Transverse colon (tissue), 4 donors: ENCODE results near the gene STK11. TPM values are rescaled to one million over a fixed set of nuclear protein-coding genes. Genes with fewer than 3 reads are reported as not detected.

Source experiments
- DNase-seq: peaks from one replicate; pipeline ENCODE4 v3.0.0-alpha.2; 2019
- H3K27ac ChIP-seq, 4 donors: fragments of 200-600 bp; sonication (generic); 2 replicates each; pipeline ENCODE4 v1.5.1; 2016 to 2018; ENCODE audit warnings: inconsistent platforms in 4 of 4
- H3K27me3 ChIP-seq: fragments of 200-600 bp; sonication (generic); 2 replicates; pipeline ENCODE4 v1.5.1; 2017; ENCODE audit warnings: inconsistent platforms
- H3K36me3 ChIP-seq, 4 donors: fragments of 200-600 bp; sonication (generic); 2 replicates each; pipeline ENCODE4 v1.5.1; 2017 to 2019; ENCODE audit warnings: inconsistent platforms in 4 of 4
- H3K4me1 ChIP-seq, 4 donors: fragments of 200-600 bp; sonication (generic); 2 replicates each; pipeline ENCODE4 v1.5.1; 2017 to 2020; ENCODE audit warnings: inconsistent platforms in 4 of 4
- H3K4me3 ChIP-seq, 4 donors: fragments of 200-600 bp; sonication (generic); 1 replicate in 1 of 4; 2 replicates in 3 of 4; pipeline versions ENCODE4 v1.5.1 to v1.6.1; 2017 to 2019; ENCODE audit warnings: inconsistent platforms in 4 of 4
- H3K9me3 ChIP-seq, 2 donors: fragments of 200-600 bp; sonication (generic); 2 replicates each; pipeline ENCODE4 v1.5.1; 2017 to 2019; ENCODE audit warnings: inconsistent platforms in 2 of 2
- CTCF ChIP-seq, 5 experiments: fragments of 200-600 bp in 3 of 5; fragments of 450-650 bp in 2 of 5; sonication (generic) in 3 of 5; IDR thresholded peaks; 1 replicate in 2 of 5; 2 replicates in 3 of 5; pipeline ENCODE4 v1.5.1; 2016 to 2017; ENCODE audit warnings: antibody characterized with exemption in 5 of 5, inconsistent platforms in 3 of 5, mild to moderate bottlenecking in 2 of 5, moderate library complexity in 1 of 5
- EP300 ChIP-seq: sonication (generic); formaldehyde crosslinking; IDR thresholded peaks from one replicate; pipeline ENCODE4 v1.6.1; 2017; ENCODE audit warnings: antibody characterized with exemption, low read depth
- POLR2A ChIP-seq: fragments of 450-650 bp; IDR thresholded peaks from one replicate; pipeline ENCODE4 v1.6.1; 2016; ENCODE audit warnings: antibody characterized with exemption, mild to moderate bottlenecking, moderate library complexity
- POLR2AphosphoS5 ChIP-seq, 3 donors: sonication (generic); formaldehyde crosslinking; IDR thresholded peaks; one replicate each; pipeline ENCODE4 v1.6.1; 2016; ENCODE audit warnings: antibody characterized with exemption in 3 of 3
- WGBS, 2 donors: methylation state at CpG; one replicate each; pipeline ENCODE4 v1.1.5; 2018; ENCODE audit warnings: low coverage in 1 of 2; 5-methylcytosine and 5-hydroxymethylcytosine counted together
- in situ Hi-C, 4 donors: fragments of 200-750 bp; cut with MboI; loops; one replicate each; pipeline versions ENCODE4 v1.15.0 to v1.15.1; 2017; ENCODE audit warnings: low sequenced_read_pairs in 3 of 4, low pct_ligation_motif_present in 1 of 4, low pct_unique_long_range_greater_than_20kb in 1 of 4
- intact Hi-C: fragments of 100-400 bp; cut with DNase I; formaldehyde crosslinking; loops from one replicate; pipeline ENCODE4 v1.15.1; 2023; ENCODE audit warnings: low total_unique reads
- total RNA-seq, 4 donors: library from RNA; depleted of rRNA; stranded (reverse); fragments of >200 nt; gene quantifications; one replicate each; pipeline ENCODE4 v1.1.0, GENCODE V29; 2016

Gene STK11
- total RNA-seq, 4 donors from 2014 or later = 93.7 to 152 (median 103) TPM

- in situ Hi-C loops = no loop called here
- peaks cover 54 to 76% (median 70%) of the 10 kb centered on the region in 4 donors for H3K4me1 ChIP-seq
- intact Hi-C loops = no loop called here
- H3K4me3 ChIP-seq = peak overlapping the region in 2 of 4 donors; percentile 58 to 62
- no peaks in the 10 kb centered on the region for H3K36me3 ChIP-seq
- no peaks in the 10 kb centered on the region for H3K27me3 ChIP-seq
- peak overlapping the region; percentile 98 to 100 (median 98) for H3K27ac ChIP-seq
- no peaks in the 10 kb centered on the region for H3K9me3 ChIP-seq
- WGBS, 2 donors = 17% methylated on average over 25 of the region's 28 CpGs; no CpG with 5 or more reads in 1 of the 2 donors
- peak; percentile 64 for DNase-seq
- TF ChIP-seq EP300 = peak; percentile 51
- no peak for TF ChIP-seq POLR2A
Measured at GRCh38 chr19:1265615-1266128, 60.1 kb downstream of the STK11 start.

DNA sequence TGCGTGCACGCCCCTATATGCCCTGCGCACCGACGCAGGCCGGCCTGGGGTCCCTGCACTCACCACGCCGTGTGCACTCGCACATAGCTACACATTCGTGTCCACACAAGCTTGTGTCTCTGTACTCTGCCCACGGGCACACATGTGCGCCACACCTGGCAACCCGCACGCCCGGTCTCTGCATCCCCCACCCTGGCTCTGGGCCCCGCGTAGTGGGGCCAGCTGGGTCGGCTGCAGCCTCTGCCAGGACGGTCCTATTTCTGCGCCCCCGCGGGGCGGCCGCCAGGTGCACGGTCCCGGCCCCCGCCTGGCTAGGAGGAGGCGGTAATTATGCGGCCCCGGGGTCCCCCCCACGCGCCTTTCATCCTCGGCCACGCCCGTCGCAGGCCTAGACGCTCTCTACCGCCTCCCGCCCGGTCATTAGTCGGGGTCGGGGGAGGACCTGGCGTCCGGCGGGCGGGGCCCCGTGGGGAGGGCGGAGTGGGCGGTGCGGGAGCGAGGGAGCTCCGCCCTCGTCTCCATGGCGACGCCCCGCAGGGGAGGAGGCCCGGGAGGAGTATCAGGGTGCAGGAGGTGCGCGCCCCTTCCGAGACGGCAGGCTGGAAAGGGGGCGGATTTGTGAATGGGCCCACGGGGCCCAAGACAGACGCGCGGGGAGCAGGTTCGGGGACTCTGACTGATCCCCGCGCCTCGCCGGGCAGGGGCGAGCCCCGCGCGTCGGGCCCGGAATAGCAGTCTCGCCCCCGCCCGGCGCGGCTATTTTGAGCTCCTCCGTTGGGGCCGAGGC, 60.7 kb downstream of the STK11 start:
- Histone ChIP-seq H3K4me1 (peaks cover 59 to 80% (median 74%) of the 10 kb centered on the region in 4 donors), H3K9me3 (no peaks in the 10 kb centered on the region), H3K4me3 (peak overlapping the region; percentile 32 to 62 (median 49)), H3K27ac (peak overlapping the region; percentile 98 to 100 (median 98)), H3K27me3 (no peaks in the 10 kb centered on the region), H3K36me3 (no peaks in the 10 kb centered on the region)
- TF ChIP-seq POLR2A (peak; percentile 36), CTCF (IDR thresholded peaks at IDR 0.05) (peak in 1 of 5 experiments; percentile 10), EP300 (no peak), POLR2AphosphoS5 (IDR thresholded peaks at IDR 0.05) (peak in 2 of 3 donors; percentile 47 to 53)
- DNase-seq = peak; percentile 95
- intact Hi-C loops = no loop called here
- 1% methylated on average over 61 of the region's 84 CpGs; no CpG with 5 or more reads in 1 of the 2 donors for WGBS, 2 donors
- in situ Hi-C loops = no loop called here

DNA sequence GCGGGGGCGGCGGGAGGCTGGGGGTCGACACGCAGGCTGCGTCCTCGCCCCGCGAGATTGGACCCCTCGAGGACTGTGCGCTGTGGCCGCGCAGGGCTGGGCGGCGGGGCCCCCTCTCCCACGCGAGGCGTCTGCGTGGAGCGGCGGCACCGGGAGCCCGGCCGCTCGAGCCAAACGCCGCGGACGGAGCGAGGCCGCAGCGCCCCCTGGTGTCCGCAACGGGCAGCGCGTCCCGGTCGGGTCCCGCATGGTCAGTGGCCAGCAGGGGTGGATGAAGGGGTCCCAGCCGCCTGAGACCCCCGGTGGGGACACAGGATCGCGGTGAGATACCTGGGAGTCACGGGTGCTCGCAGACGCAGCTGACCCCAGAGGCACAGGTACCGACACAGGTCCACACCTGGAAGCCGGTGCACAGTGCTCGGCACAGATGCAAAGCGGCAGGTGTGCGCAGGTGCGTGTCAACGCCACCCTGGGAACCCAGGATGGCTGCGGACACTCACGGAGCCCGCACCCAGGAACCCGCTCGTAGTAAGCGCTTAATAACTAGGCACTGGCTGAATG, 61.4 kb downstream of the STK11 start:
- Histone ChIP-seq H3K9me3 (no peaks in the 10 kb centered on the region), H3K4me3 (peak overlapping the region; percentile 32 to 62 (median 49)), H3K27me3 (no peaks in the 10 kb centered on the region), H3K27ac (peak overlapping the region; percentile 98 to 100 (median 98)), H3K36me3 (peaks cover 0 to 5% (median 2%) of the 10 kb centered on the region in 4 donors), H3K4me1 (peaks cover 59 to 80% (median 74%) of the 10 kb centered on the region in 4 donors)
- DNase-seq = peak; percentile 82
- in situ Hi-C loops (no loop called here), intact Hi-C loops (loop anchor here (1.0 kb wide), 1 partner anchor 23 kb away; no protein-coding TSS in a partner anchor)
- 0% methylated on average over 28 of the region's 59 CpGs; no CpG with 5 or more reads in 1 of the 2 donors for WGBS, 2 donors
- TF ChIP-seq POLR2A (no peak), EP300 (no peak), POLR2AphosphoS5 (IDR thresholded peaks at IDR 0.05) (peak in 1 of 3 donors; percentile 30), CTCF (IDR thresholded peaks at IDR 0.05) (peak; percentile 91 to 99 (median 96))

DNA sequence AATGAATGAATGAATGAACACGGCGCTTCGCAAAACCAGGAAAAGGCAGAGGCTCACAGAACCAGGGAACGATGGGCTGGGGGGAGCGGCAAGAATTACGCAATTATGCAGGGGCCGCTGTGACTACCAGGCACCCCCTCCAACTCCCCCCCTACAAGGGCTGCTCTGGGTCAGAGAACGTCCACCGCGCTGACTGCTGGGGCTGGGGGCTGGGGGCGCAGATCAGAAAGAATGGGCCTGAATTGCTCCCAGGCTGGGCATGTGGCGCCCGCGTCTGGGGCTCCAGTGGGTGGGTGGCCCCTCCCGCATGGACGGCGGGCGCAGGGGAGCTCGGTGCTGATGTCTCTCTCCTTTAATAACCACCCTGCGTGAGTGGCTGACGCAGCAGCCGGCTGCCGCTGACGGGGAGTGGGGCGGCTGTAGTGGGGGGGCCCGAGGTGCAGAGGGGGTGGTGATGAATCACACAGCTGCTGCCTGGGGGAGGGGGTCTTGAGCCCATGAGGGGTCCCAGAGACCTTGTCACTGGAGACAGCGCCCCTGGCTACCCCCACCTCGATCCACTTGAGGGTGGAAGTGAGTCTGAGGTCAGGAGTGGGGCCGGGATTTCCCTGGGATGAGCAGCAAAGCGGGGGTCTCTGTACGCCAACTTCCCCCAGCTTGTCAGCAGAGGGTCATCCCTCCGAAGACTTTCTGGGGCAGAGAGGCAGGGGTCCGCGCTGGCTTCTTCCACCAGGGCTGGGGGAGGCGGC, 62.1 kb downstream of the STK11 start:
- intact Hi-C loops = loop anchor here (1.0 kb wide), 1 partner anchor 23 kb away; no protein-coding TSS in a partner anchor

More for the DNA sequence above, 62.1 kb downstream of the STK11 start:
- in situ Hi-C loops = no loop called here
- Histone ChIP-seq H3K9me3 (no peaks in the 10 kb centered on the region), H3K4me1 (peaks cover 59 to 80% (median 74%) of the 10 kb centered on the region in 4 donors), H3K27me3 (no peaks in the 10 kb centered on the region), H3K36me3 (peaks cover 0 to 8% (median 4%) of the 10 kb centered on the region in 4 donors), H3K4me3 (peak overlapping the region in 2 of 4 donors; percentile 58 to 62), H3K27ac (peak overlapping the region; percentile 98 to 100 (median 100))
- no peak for DNase-seq
- TF ChIP-seq POLR2A = no peak
- TF ChIP-seq CTCF (IDR thresholded peaks at IDR 0.05) = no peak
- TF ChIP-seq POLR2AphosphoS5 (IDR thresholded peaks at IDR 0.05) = no peak
- TF ChIP-seq EP300 = no peak
- 25 to 33% methylated on average over 8 to 16 of the region's 35 CpGs for WGBS, 2 donors
